GM19099 (cell line): Measurements from ENCODE around the gene PGM1.

Source experiments
- POLR2A ChIP-seq: IDR thresholded peaks from 3 replicates; pipeline ENCODE4 v1.6.1; 2011; ENCODE audit warnings: low read depth; ENCODE audit not compliant: insufficient read length; ENCODE audit errors: extremely low read depth

Gene PGM1

GRCh38 chr1:63665824-63666223 lies 72.6 kb downstream of the PGM1 start:
- TF ChIP-seq POLR2A: no peak

GRCh38 chr1:63668298-63668697 lies 75.1 kb downstream of the PGM1 start:
- TF ChIP-seq POLR2A: no peak

GRCh38 chr1:63669151-63669961 lies 76.1 kb downstream of the PGM1 start:
- no peak for TF ChIP-seq POLR2A

- no peak for TF ChIP-seq POLR2A
These were observed 77.0 kb downstream of the PGM1 start for GRCh38 chr1:63670164-63670563.

- TF ChIP-seq POLR2A: no peak
These were observed 78.3 kb downstream of the PGM1 start for GRCh38 chr1:63671514-63671913.

- TF ChIP-seq POLR2A: no peak
These were observed 81.1 kb downstream of the PGM1 start for GRCh38 chr1:63674238-63674864.

- no peak for TF ChIP-seq POLR2A
These were observed 81.7 kb downstream of the PGM1 start for GRCh38 chr1:63674865-63675419.

GRCh38 chr1:63675420-63675931 lies 82.3 kb downstream of the PGM1 start:
- no peak for TF ChIP-seq POLR2A

- no peak for TF ChIP-seq POLR2A
These were observed 84.3 kb downstream of the PGM1 start for GRCh38 chr1:63677497-63677896.

GRCh38 chr1:63678200-63678599 lies 85.0 kb downstream of the PGM1 start:
- TF ChIP-seq POLR2A: no peak

GRCh38 chr1:63679076-63679475 lies 85.9 kb downstream of the PGM1 start:
- no peak for TF ChIP-seq POLR2A

GRCh38 chr1:63679589-63679988 lies 86.4 kb downstream of the PGM1 start:
- TF ChIP-seq POLR2A: no peak

- no peak for TF ChIP-seq POLR2A
These were observed 89.7 kb downstream of the PGM1 start for GRCh38 chr1:63682936-63683335.

GRCh38 chr1:63683759-63684158 lies 90.5 kb downstream of the PGM1 start:
- TF ChIP-seq POLR2A: no peak

GRCh38 chr1:63686696-63687095 lies 93.5 kb downstream of the PGM1 start:
- TF ChIP-seq POLR2A: no peak
